Cardiac septum (tissue), 1 donor: ENCODE data around the gene SLC38A3. TPM values are rescaled to one million over a fixed set of nuclear protein-coding genes. Genes with fewer than 3 reads are reported as not detected.

ENCODE experiments used
- DNase-seq: peaks from one replicate; pipeline ENCODE4 v3.0.0-alpha.2; 2020; ENCODE audit warnings: low spot score
- intact Hi-C: fragments of 100-400 bp; cut with DNase I; formaldehyde crosslinking; loops from one replicate; pipeline ENCODE4 v1.14.0; 2022
- microRNA-seq: library from miRNA; unstranded; fragments of <30 nt; microRNA quantifications from one replicate; pipeline ENCODE4 v1.2.0, GENCODE V29; 2020
- total RNA-seq: library from RNA; stranded (reverse); fragmentation: NEBNext Ultra II Directional; extraction: Animal tissue kit (Norgen Biotek cat#: 25700); gene quantifications from one replicate; pipeline ENCODE4 v1.2.1, GENCODE V29; 2021
- donor health status: DM: no; HTN: no; CAD: no.

SLC38A3 gene
- total RNA-seq, 1 donor from 2014 or later: 6.6 TPM

- no peak for DNase-seq
- intact Hi-C loops: loop anchor here (2.0 to 5.0 kb wide), 2 partner anchors 78 to 148 kb away; no protein-coding TSS in a partner anchor
Observed at GRCh38 chr3:50270422-50271224, 65.6 kb downstream of the SLC38A3 start.

Small RNA genes lying within 50 kb of the gene (microRNA-seq; reads per million reads assigned to microRNA genes)
- not detected for gene MIR566
- not detected for gene MIR5787

Other genes starting within 250 kb of the SLC38A3 start
- gene RBM5, start 116.4 kb upstream of the SLC38A3 start, total RNA-seq: 85.3 TPM
- 10.0 TPM for gene SEMA3F, start 49.9 kb upstream of the SLC38A3 start, total RNA-seq
- gene GNAT1, start 13.7 kb upstream of the SLC38A3 start, total RNA-seq: not detected
- 153 TPM for gene GNAI2, start 30.9 kb downstream of the SLC38A3 start, total RNA-seq
- gene SEMA3B, start 63.9 kb downstream of the SLC38A3 start, total RNA-seq: 26.5 TPM
- 25.7 TPM for gene LSMEM2, start 73.8 kb downstream of the SLC38A3 start, total RNA-seq
- gene IFRD2, start 87.2 kb downstream of the SLC38A3 start, total RNA-seq: 45.7 TPM
- 1.3 TPM for gene HYAL3, start 94.1 kb downstream of the SLC38A3 start, total RNA-seq
- 8.5 TPM for gene NAA80, start 94.1 kb downstream of the SLC38A3 start, total RNA-seq
- gene HYAL1, start 98.3 kb downstream of the SLC38A3 start, total RNA-seq: 51.6 TPM
- gene HYAL2, start 117.5 kb downstream of the SLC38A3 start, total RNA-seq: 42.0 TPM
- 24.5 TPM for gene TUSC2, start 123.0 kb downstream of the SLC38A3 start, total RNA-seq
- gene RASSF1, start 135.6 kb downstream of the SLC38A3 start, total RNA-seq: 11.0 TPM
- 0.35 TPM for gene ZMYND10, start 140.5 kb downstream of the SLC38A3 start, total RNA-seq
- 19.1 TPM for gene NPRL2, start 145.5 kb downstream of the SLC38A3 start, total RNA-seq
- 6.4 TPM for gene CYB561D2, start 145.6 kb downstream of the SLC38A3 start, total RNA-seq
- 26.6 TPM for gene TMEM115, start 154.2 kb downstream of the SLC38A3 start, total RNA-seq